WTC11 (cell line): ENCODE data around the gene RAB11FIP5. TPM values are rescaled to one million over a fixed set of nuclear protein-coding genes. Genes with fewer than 3 reads are reported as not detected.
A peak's percentile ranks its signal among the peaks of the same experiment; 100 is the strongest.

ENCODE experiments used
- ARID4B ChIP-seq: sonication (generic); formaldehyde crosslinking; IDR thresholded peaks from 2 replicates; pipeline ENCODE4 v1.8.0; 2023; ENCODE audit warnings: missing genetic modification reagents, mild to moderate bottlenecking, borderline replicate concordance
- CDX4 ChIP-seq: fragments of 250-450 bp; sonication (Bioruptor Pico); IDR thresholded peaks from 2 replicates; pipeline ENCODE4 v1.9.0; 2021; ENCODE audit warnings: moderate library complexity, mild to moderate bottlenecking, inconsistent platforms, borderline replicate concordance
- E2F1 ChIP-seq: sonication (generic); formaldehyde crosslinking; IDR thresholded peaks from 2 replicates; pipeline ENCODE4 v1.8.0; 2022; ENCODE audit warnings: mild to moderate bottlenecking, missing genetic modification reagents
- E2F4 ChIP-seq: sonication (generic); formaldehyde crosslinking; IDR thresholded peaks from 2 replicates; pipeline ENCODE4 v1.8.1; 2022; ENCODE audit warnings: low read depth, mild to moderate bottlenecking, moderate library complexity, missing genetic modification reagents, borderline replicate concordance
- ELF4 ChIP-seq: sonication (generic); formaldehyde crosslinking; IDR thresholded peaks from 2 replicates; pipeline ENCODE4 v1.8.1; 2022; ENCODE audit warnings: low read depth, mild to moderate bottlenecking, moderate library complexity, missing genetic modification reagents
- ESRRA ChIP-seq: sonication (generic); formaldehyde crosslinking; IDR thresholded peaks from 2 replicates; pipeline ENCODE4 v1.8.1; 2022; ENCODE audit warnings: mild to moderate bottlenecking, missing genetic modification reagents, borderline replicate concordance
- GRHL2 ChIP-seq: fragments of 250-450 bp; sonication (Bioruptor Pico); IDR thresholded peaks from 2 replicates; pipeline ENCODE4 v1.8.0; 2022; ENCODE audit warnings: mild to moderate bottlenecking, moderate library complexity; ENCODE audit not compliant: insufficient replicate concordance, severe bottlenecking
- JAZF1 ChIP-seq: fragments of 250-450 bp; sonication (Bioruptor Pico); IDR thresholded peaks from 2 replicates; pipeline ENCODE4 v1.9.0; 2021; ENCODE audit warnings: moderate library complexity, mild to moderate bottlenecking, inconsistent platforms
- JUN ChIP-seq: sonication (generic); formaldehyde crosslinking; IDR thresholded peaks from 2 replicates; pipeline ENCODE4 v1.8.0; 2023; ENCODE audit warnings: mild to moderate bottlenecking, missing genetic modification reagents
- KAT7 ChIP-seq: sonication (generic); formaldehyde crosslinking; IDR thresholded peaks from 2 replicates; pipeline ENCODE4 v1.8.1; 2023; ENCODE audit warnings: missing genetic modification reagents, mild to moderate bottlenecking, borderline replicate concordance
- MLX ChIP-seq: sonication (generic); formaldehyde crosslinking; IDR thresholded peaks from 2 replicates; pipeline ENCODE4 v1.8.1; 2023; ENCODE audit warnings: mild to moderate bottlenecking, missing genetic modification reagents, moderate library complexity
- MXD4 ChIP-seq: fragments of 250-450 bp; sonication (Bioruptor Pico); IDR thresholded peaks from 2 replicates; pipeline ENCODE4 v1.8.0; 2021; ENCODE audit warnings: mild to moderate bottlenecking, moderate library complexity, borderline replicate concordance
- NFATC4 ChIP-seq: fragments of 250-450 bp; sonication (Bioruptor Pico); IDR thresholded peaks from 2 replicates; pipeline ENCODE4 v1.9.0; 2021; ENCODE audit warnings: mild to moderate bottlenecking
- PREB ChIP-seq: sonication (generic); formaldehyde crosslinking; IDR thresholded peaks from 2 replicates; pipeline ENCODE4 v1.8.1; 2022; ENCODE audit warnings: mild to moderate bottlenecking, missing genetic modification reagents, moderate library complexity, borderline replicate concordance
- TEAD1 ChIP-seq: sonication (generic); formaldehyde crosslinking; IDR thresholded peaks from 2 replicates; pipeline ENCODE4 v1.8.0; 2022; ENCODE audit warnings: mild to moderate bottlenecking, missing genetic modification reagents
- TP53 ChIP-seq: sonication (generic); formaldehyde crosslinking; IDR thresholded peaks from 2 replicates; pipeline ENCODE4 v1.8.1; 2023; ENCODE audit warnings: mild to moderate bottlenecking, missing genetic modification reagents
- USF1 ChIP-seq: sonication (generic); formaldehyde crosslinking; IDR thresholded peaks from 2 replicates; pipeline ENCODE4 v1.8.0; 2022; ENCODE audit warnings: mild to moderate bottlenecking, missing genetic modification reagents
- ZNF121 ChIP-seq: sonication (generic); formaldehyde crosslinking; IDR thresholded peaks from 2 replicates; pipeline ENCODE4 v1.8.0; 2023; ENCODE audit warnings: missing genetic modification reagents
- ZNF138 ChIP-seq: sonication (generic); formaldehyde crosslinking; conservative IDR thresholded peaks from 2 replicates; pipeline ENCODE4 v1.8.1; 2022; ENCODE audit warnings: mild to moderate bottlenecking, moderate library complexity, missing genetic modification reagents
- ZNF423 ChIP-seq: fragments of 250-450 bp; sonication (Bioruptor Pico); IDR thresholded peaks from 2 replicates; pipeline ENCODE4 v2.1.2; 2022; ENCODE audit warnings: mild to moderate bottlenecking, moderate library complexity
- ZNF532 ChIP-seq: fragments of 250-450 bp; sonication (Bioruptor Pico); IDR thresholded peaks from 2 replicates; pipeline ENCODE4 v1.9.0; 2021; ENCODE audit warnings: mild to moderate bottlenecking, borderline replicate concordance
- ZNF671 ChIP-seq: fragments of 250-450 bp; sonication (Bioruptor Pico); IDR thresholded peaks from 2 replicates; pipeline ENCODE4 v1.8.0; 2021; ENCODE audit warnings: mild to moderate bottlenecking
- total RNA-seq: library from RNA; stranded (reverse); gene quantifications from 3 replicates; pipeline ENCODE4 v1.2.3, GENCODE V29; 2021

RAB11FIP5 gene
- total RNA-seq, 1 experiment from 2014 or later: 16.0 TPM

GRCh38 chr2:73071360-73072128 is 41.2 kb downstream of the RAB11FIP5 start, which contains the start of gene SFXN5 (continued):
- TF ChIP-seq ARID4B (CRISPR knock-in tag) (peak; percentile 83; the same call in 1 of the 2 replicates), E2F4 (CRISPR knock-in tag) (peak; percentile 67; the same call in 1 of the 2 replicates), ZNF138 (CRISPR knock-in tag) (no peak), MXD4 (CRISPR knock-in tag) (no peak), KAT7 (peak; percentile 83; the same call in 1 of the 2 replicates), MLX (CRISPR knock-in tag) (no peak), ZNF423 (CRISPR knock-in tag) (peak; percentile 24; the same call in 1 of the 2 replicates), NFATC4 (CRISPR knock-in tag) (no peak), ZNF532 (CRISPR knock-in tag) (no peak), E2F1 (CRISPR knock-in tag) (no peak), USF1 (CRISPR knock-in tag) (0 out of 2 replicates have a peak, but pooled peaks have one; percentile 38), CDX4 (CRISPR knock-in tag) (no peak), JAZF1 (CRISPR knock-in tag) (no peak), TP53 (CRISPR knock-in tag) (no peak), GRHL2 (no peak), PREB (no peak; the same call in 1 of the 2 replicates), ESRRA (CRISPR knock-in tag) (no peak), ELF4 (CRISPR knock-in tag) (no peak), JUN (CRISPR knock-in tag) (no peak; the same call in 1 of the 2 replicates), TEAD1 (CRISPR knock-in tag) (peak; percentile 73), ZNF671 (CRISPR knock-in tag) (no peak), ZNF121 (CRISPR knock-in tag) (no peak)
